ENCODE results near the gene LPP. TPM values are rescaled to one million over a fixed set of nuclear protein-coding genes. Genes with fewer than 3 reads are reported as not detected.

Gene LPP
- total RNA-seq, 4 donors from 2014 or later: 45.9 to 81.1 (median 63.0) TPM

- TF ChIP-seq, protein P1, sequence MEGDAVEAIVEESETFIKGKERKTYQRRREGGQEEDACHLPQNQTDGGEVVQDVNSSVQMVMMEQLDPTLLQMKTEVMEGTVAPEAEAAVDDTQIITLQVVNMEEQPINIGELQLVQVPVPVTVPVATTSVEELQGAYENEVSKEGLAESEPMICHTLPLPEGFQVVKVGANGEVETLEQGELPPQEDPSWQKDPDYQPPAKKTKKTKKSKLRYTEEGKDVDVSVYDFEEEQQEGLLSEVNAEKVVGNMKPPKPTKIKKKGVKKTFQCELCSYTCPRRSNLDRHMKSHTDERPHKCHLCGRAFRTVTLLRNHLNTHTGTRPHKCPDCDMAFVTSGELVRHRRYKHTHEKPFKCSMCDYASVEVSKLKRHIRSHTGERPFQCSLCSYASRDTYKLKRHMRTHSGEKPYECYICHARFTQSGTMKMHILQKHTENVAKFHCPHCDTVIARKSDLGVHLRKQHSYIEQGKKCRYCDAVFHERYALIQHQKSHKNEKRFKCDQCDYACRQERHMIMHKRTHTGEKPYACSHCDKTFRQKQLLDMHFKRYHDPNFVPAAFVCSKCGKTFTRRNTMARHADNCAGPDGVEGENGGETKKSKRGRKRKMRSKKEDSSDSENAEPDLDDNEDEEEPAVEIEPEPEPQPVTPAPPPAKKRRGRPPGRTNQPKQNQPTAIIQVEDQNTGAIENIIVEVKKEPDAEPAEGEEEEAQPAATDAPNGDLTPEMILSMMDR (IDR thresholded peaks at IDR 0.05): no peak
- no peak for TF ChIP-seq POLR2A (IDR thresholded peaks at IDR 0.05)
- intact Hi-C loops (cut with DNase I; ENCODE audit: low total_unique reads): no loop called here
- WGBS, 2 donors: 86 to 93% methylated on average over 7 of the region's 7 CpGs
- DNase-seq (ENCODE audit: low spot score in 2 of 2): no peak
- no peak overlapping the region for H3K4me3 ChIP-seq (ENCODE audit: low read depth, poor library complexity, severe bottlenecking)
Observed at GRCh38 chr3:188937389-188937788, 783.4 kb downstream of the LPP start.

GRCh38 chr3:188938999-188939398 is 785.0 kb downstream of the LPP start:
- TF ChIP-seq, protein P1 (IDR thresholded peaks at IDR 0.05): no peak
- TF ChIP-seq POLR2A (IDR thresholded peaks at IDR 0.05): no peak
- no peak overlapping the region for H3K4me3 ChIP-seq (ENCODE audit: low read depth, poor library complexity, severe bottlenecking)
- DNase-seq (ENCODE audit: low spot score in 2 of 2): no peak
- 95 to 97% methylated on average over 3 of the region's 3 CpGs for WGBS, 2 donors
- intact Hi-C loops (cut with DNase I; ENCODE audit: low total_unique reads): no loop called here

- no peak for TF ChIP-seq POLR2A (IDR thresholded peaks at IDR 0.05)
- TF ChIP-seq, protein P1 (IDR thresholded peaks at IDR 0.05): no peak
- intact Hi-C loops (cut with DNase I; ENCODE audit: low total_unique reads): no loop called here
- WGBS, 2 donors: 81 to 86% methylated on average over 5 of the region's 5 CpGs
- DNase-seq (ENCODE audit: low spot score in 2 of 2): no peak
- no peak overlapping the region for H3K4me3 ChIP-seq (ENCODE audit: low read depth, poor library complexity, severe bottlenecking)
Observed at GRCh38 chr3:188939814-188940572, 786.0 kb downstream of the LPP start.

MicroRNAs within 50 kb of the gene (microRNA counts, 767-probe panel; counts per million panel counts)
- 0 to 358 counts per million in 2 donors for microRNA hsa-miR-28-3p
- microRNA hsa-miR-28-5p: 7,955 to 10,475 counts per million in 2 donors

Small RNAs within 50 kb of the gene (microRNA-seq; reads per million reads assigned to microRNA genes)
- 6,388 to 6,877 reads per million in 2 donors for gene MIR28 (ENCODE audit: borderline number of aligned reads in 1 of 2, borderline replicate concordance in 2 of 2)
